NCI-H2081 treated with DMSO at 0.1 percent for 48 hours (cell line): ENCODE results near the gene MIA3.
"Not testable (repeated sequence)": the region's sequence is repeated elsewhere in the genome, so short reads cannot be mapped to it uniquely, and the experiment has no call there.

Experiments
- DNase-seq: peaks from one replicate; lab custom pipeline; 2025; lab: John Stamatoyannopoulos, UW

MIA3 gene

GRCh38 chr1:222669107-222669506, 51.2 kb downstream of the MIA3 start:
- DNase-seq: not testable (repeated sequence)

GRCh38 chr1:222670110-222670509, 52.2 kb downstream of the MIA3 start:
- DNase-seq: no peak

GRCh38 chr1:222680080-222680479, 62.2 kb downstream of the MIA3 start:
- DNase-seq: no peak

- DNase-seq: no peak
Observed at GRCh38 chr1:222691016-222691415, 73.1 kb downstream of the MIA3 start.

GRCh38 chr1:222694927-222695326, 77.0 kb downstream of the MIA3 start:
- DNase-seq: no peak

- DNase-seq: no peak
Observed at GRCh38 chr1:222696741-222697140, 78.8 kb downstream of the MIA3 start.

- DNase-seq: no peak
Observed at GRCh38 chr1:222697203-222697602, 79.3 kb downstream of the MIA3 start.

- no peak for DNase-seq
Observed at GRCh38 chr1:222697826-222698225, 79.9 kb downstream of the MIA3 start.

GRCh38 chr1:222702210-222702609, 84.3 kb downstream of the MIA3 start:
- DNase-seq: no peak

- DNase-seq: no peak
Observed at GRCh38 chr1:222704260-222704659, 86.4 kb downstream of the MIA3 start.

GRCh38 chr1:222706815-222707214, 88.9 kb downstream of the MIA3 start:
- no peak for DNase-seq

- DNase-seq: no peak
Observed at GRCh38 chr1:222709700-222710153, 91.8 kb downstream of the MIA3 start.

- peak; percentile 15 for DNase-seq
Observed at GRCh38 chr1:222711319-222712252, 93.7 kb downstream of the MIA3 start.

- DNase-seq: peak; percentile 46
Observed at GRCh38 chr1:222712253-222713090, 94.6 kb downstream of the MIA3 start, which contains the start of the genes AIDA and BROX. AIDA (minus strand) TSS chr1:222712491; CDS start chr1:222712317, 174 bp downstream. BROX (plus strand) TSS chr1:222712564; CDS start chr1:222715700, 3,136 bp downstream.

GRCh38 chr1:222713091-222713961, 95.4 kb downstream of the MIA3 start:
- peak; percentile 82 for DNase-seq

- DNase-seq: no peak
Observed at GRCh38 chr1:222716393-222716792, 98.5 kb downstream of the MIA3 start.
